ENCODE results near the gene MS4A18.
"Not testable (repeated sequence)": the region's sequence is repeated elsewhere in the genome, so short reads cannot be mapped to it uniquely, and the experiment has no call there.

Gene MS4A18

DNA sequence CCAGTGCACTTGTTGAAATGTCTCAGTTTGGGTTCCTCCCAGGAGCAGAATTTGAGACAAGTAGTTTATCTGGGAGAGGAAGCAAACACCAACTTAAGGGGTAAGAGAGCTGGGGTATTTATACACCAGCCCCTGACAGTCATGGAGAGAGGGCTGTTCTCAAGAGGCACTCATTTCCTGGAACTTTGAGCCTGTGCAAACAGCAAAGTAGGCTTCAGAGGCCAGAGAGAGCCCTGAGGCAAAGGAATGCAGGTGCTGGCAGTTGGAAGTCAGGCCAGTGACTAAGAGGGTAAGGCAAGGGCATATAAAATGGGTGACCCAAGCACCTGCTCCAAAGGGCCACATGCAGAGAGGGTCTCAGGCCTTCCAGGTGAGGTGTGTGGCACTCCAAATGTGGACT lies 16.1 kb downstream of the MS4A18 start:
- DNase-seq: no peak

DNA sequence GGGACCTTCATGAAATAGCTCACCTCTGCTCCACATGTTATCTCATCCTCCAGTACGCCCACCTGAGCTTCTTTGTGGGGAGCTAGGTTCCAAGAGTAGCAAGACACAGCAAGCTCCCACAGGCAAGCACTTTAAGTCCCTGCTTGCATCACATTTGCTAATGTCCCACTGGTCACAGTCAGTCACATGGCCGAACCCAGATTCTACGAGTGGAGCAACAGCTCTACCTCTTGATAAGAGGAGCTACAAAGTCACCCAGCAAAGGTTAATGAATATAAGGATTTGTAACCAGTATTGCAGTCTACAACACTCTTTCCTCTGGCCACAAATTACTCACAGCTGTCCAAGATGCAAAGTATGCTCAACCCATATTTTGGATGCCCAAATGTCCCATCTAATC lies 16.9 kb downstream of the MS4A18 start:
- no peak for DNase-seq

GRCh38 chr11:60743058-60743457 lies 18.5 kb downstream of the MS4A18 start:
- no peak for DNase-seq

GRCh38 chr11:60744114-60744513 lies 19.6 kb downstream of the MS4A18 start:
- DNase-seq: no peak

- DNase-seq: no peak
These were observed 22.9 kb downstream of the MS4A18 start for GRCh38 chr11:60747359-60747873.

GRCh38 chr11:60748225-60748624 lies 23.7 kb downstream of the MS4A18 start:
- no peak for DNase-seq

GRCh38 chr11:60748821-60749220 lies 24.3 kb downstream of the MS4A18 start:
- DNase-seq: no peak

- no peak for DNase-seq
These were observed 26.4 kb downstream of the MS4A18 start for GRCh38 chr11:60750911-60751310.

- no peak for DNase-seq
These were observed 28.8 kb downstream of the MS4A18 start for GRCh38 chr11:60753309-60753708.

GRCh38 chr11:60754887-60755286 lies 30.4 kb downstream of the MS4A18 start:
- no peak for DNase-seq

- peak in 1 of 2 donors; percentile 2 for DNase-seq
These were observed 31.9 kb downstream of the MS4A18 start, which contains the start of gene MS4A15 for GRCh38 chr11:60756307-60757032. Gene MS4A15 (plus strand): TSS chr11:60756867. CDS start chr11:60763734, 6,867 bp downstream.

DNA sequence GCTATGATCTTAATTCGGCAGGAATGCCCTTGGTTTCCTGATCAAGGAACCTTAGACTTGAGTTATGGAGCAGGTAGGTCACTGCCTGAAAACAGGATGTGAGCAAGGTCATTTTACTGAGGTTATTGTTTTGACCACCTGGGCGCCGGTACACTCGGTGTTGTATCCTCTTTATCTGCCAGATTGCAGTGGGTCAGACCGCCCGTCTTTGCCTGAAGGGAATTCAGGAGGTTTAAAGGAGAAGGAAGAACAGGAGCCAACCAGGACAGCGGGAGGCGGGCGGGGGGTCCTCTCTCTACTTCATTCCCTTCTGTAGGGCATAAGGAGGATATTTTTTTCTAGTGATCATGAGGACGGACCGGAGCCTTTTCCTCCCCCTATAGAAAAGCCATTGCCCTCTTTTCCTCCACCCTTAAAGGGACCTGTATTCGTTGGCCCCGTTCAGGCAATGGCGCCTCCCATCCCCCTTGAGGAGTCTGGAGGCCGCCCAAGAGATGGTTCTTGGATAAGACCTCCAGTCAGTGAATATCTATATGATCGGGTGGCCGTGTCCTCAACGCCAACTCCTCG lies 32.8 kb downstream of the MS4A18 start:
- no peak for DNase-seq

- not testable (repeated sequence) for DNase-seq
These were observed 34.2 kb downstream of the MS4A18 start for GRCh38 chr11:60758671-60759070.

- not testable (repeated sequence) for DNase-seq
These were observed 35.1 kb downstream of the MS4A18 start for GRCh38 chr11:60759438-60760225.

DNA sequence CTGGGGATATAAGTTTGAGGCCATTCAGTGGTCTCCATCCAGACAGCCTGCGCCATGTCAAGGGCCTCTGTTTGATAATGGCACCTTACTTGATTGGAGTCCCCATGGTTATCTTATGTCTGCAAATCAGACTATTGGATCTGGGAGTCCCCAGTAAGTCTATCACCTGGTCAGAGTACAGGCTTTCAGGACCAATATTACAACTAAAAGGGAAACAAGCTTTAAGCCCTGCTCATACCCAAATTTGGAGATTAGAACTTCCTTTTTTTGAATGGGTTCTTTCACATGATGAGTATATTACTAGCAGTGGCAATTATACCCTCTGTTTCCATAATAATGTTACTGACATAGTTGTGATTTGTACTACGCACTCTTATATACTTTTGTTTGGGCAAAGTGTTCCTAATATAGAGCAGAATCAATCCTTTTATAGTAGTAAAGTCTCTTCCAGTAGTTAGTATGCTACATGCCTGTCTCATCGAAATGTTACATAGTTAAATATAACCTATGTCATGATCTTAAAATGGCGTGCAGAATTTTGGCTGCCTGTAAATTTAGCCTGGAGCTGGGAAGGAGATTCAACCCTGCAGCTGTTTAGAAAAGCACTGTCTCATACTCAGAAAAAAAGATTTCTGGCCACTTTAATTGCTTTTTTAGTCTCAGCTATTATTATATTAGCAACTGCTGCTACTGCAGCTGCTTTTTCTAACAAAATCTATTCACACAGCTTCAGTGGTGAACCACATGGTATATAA lies 37.1 kb downstream of the MS4A18 start:
- DNase-seq: no peak

DNA sequence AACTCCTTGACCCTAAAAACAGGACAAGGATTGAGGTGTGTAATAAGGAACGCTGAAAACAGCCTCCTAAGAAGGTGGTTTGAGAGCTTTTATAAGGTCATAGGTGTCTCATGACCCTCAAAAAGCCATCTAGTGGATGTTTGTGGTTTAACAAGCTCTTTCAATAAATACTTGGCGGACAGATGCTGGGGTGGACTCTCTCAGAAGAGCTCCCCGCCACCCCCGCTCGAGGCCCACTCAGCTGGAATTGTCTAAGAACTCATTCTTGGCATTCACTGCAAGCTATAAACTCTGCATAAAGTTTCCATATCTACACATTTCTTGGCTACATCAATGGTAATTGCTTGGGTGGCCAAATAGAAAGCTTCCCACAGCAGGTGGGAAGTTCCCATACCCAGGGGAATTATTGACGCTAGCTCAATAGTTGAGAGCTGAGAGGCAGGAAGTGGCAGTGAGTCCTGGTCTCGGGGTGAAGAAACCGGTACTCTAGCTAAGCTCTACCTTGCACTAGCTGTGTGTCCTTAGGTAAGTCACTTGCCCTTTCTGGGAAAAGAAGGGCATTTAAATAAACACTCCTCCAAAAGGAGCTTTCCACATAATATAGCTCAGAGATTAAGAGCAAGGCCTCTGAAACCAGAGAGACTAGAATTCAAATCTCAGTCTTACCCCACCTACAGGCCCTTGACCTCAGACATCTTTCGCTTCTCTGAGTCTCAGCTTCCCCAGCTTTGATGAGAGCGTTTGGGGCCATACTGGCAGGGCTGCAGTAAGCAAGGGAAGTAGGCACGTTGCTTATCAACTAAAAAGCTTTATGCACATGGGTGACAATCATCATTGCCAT lies 38.6 kb downstream of the MS4A18 start:
- peak in 1 of 2 donors; percentile 30 for DNase-seq

- no peak for DNase-seq
These were observed 39.3 kb downstream of the MS4A18 start for GRCh38 chr11:60763692-60764369.

GRCh38 chr11:60764879-60765278 lies 40.4 kb downstream of the MS4A18 start:
- no peak for DNase-seq

DNA sequence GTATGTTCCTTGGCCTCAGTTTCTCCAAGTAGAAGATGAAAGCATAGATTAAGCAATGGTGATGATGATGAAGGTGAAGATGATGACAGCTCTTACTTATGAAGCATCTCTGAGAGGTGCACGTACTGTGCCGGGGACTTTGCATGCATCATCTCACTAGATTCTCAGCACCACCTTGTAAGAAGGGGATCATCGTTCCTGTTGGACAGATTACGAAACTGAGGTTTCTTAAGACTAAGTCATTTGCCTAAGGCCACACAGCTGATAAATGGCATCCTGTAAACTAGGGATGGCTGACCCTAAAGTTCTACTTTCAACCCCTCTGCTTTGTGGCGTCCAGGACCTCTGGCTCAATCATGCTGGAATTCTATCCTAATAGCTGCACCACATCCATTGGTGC lies 40.8 kb downstream of the MS4A18 start:
- no peak for DNase-seq

GRCh38 chr11:60766547-60766946 lies 42.0 kb downstream of the MS4A18 start:
- no peak for DNase-seq

- DNase-seq: no peak
These were observed 42.9 kb downstream of the MS4A18 start for GRCh38 chr11:60767388-60767811.

All from CD4-positive, alpha-beta T cell treated with Interleukin-4 for 1 hour (primary cell).